GM23248 (cell line): ENCODE measurements around the gene RHBDF1.

ENCODE experiments used
- EZH2 ChIP-seq: fragments of 200-600 bp; sonication (generic); IDR thresholded peaks from 2 replicates; pipeline ENCODE4 v1.6.1; 2018; ENCODE audit warnings: antibody characterized with exemption, mild to moderate bottlenecking; ENCODE audit not compliant: insufficient read depth, poor library complexity, severe bottlenecking
- EZH2phosphoT487 ChIP-seq: fragments of 200-600 bp; sonication (generic); IDR thresholded peaks from 2 replicates; pipeline ENCODE4 v1.6.1; 2018; ENCODE audit warnings: antibody characterized with exemption, moderate library complexity, mild to moderate bottlenecking, low read depth; ENCODE audit not compliant: insufficient read depth

DNA sequence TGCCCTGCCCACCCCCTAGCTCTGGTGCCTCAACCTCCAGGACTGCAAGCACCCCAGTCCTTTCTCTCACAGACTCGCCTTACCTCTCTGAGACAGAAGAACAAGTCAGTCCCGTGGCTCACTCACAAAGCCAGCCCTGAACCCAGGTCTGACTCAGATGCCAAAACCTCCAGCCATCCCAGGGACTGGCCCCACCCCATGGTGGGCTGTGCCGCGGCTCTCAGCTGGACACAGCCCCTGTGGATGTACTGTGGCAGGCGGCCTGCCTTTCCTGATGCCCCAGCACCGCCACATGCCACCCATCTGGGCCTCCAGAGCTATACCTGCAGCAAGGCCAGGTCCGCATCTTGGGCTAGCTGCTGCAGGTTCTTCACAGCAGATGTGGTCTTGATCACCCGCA lies 25.4 kb upstream of the RHBDF1 start:
- TF ChIP-seq EZH2 (no peak), EZH2phosphoT487 (no peak)
